Chondrocyte (in vitro differentiated cells): ENCODE data around the gene ADGRF4. TPM values are rescaled to one million over a fixed set of nuclear protein-coding genes. Genes with fewer than 3 reads are reported as not detected.

Experiments
- DNase-seq: peaks from one replicate; pipeline ENCODE4 v3.0.0; 2021; ENCODE audit warnings: mixed read lengths, low spot score
- H3K27ac Mint-ChIP-seq: one replicate; pipeline ENCODE4 v1.8.0; 2021; ENCODE audit warnings: mild to moderate bottlenecking, moderate library complexity, mixed read lengths; ENCODE audit not compliant: unreplicated experiment
- H3K27me3 Mint-ChIP-seq: 2 replicates; pipeline ENCODE4 v1.8.0; 2021; ENCODE audit warnings: low read depth, mixed read lengths
- H3K36me3 Mint-ChIP-seq: 2 replicates; pipeline ENCODE4 v1.8.0; 2021; ENCODE audit warnings: low read depth, mixed read lengths
- H3K4me1 Mint-ChIP-seq: 2 replicates; pipeline ENCODE4 v1.8.0; 2021; ENCODE audit warnings: low read depth, mild to moderate bottlenecking, mixed read lengths
- H3K4me3 Mint-ChIP-seq: one replicate; pipeline ENCODE4 v1.8.0; 2021; ENCODE audit warnings: mild to moderate bottlenecking, moderate library complexity, mixed read lengths; ENCODE audit not compliant: unreplicated experiment
- H3K9me3 Mint-ChIP-seq: 2 replicates; pipeline ENCODE4 v1.8.0; 2021; ENCODE audit warnings: low read depth, mixed read lengths
- total RNA-seq: library from RNA; stranded (reverse); gene quantifications from 3 replicates; pipeline ENCODE4 v1.2.1, GENCODE V29; 2021
- TF ChIP-seq, protein P1 (sequence below): fragments of 200-600 bp; sonication (generic); IDR thresholded peaks from 2 replicates; pipeline ENCODE4 v1.5.0; 2021; ENCODE audit warnings: antibody characterized with exemption, mild to moderate bottlenecking, moderate library complexity

ADGRF4 gene
- total RNA-seq, 1 donor from 2014 or later = not detected

DNA sequence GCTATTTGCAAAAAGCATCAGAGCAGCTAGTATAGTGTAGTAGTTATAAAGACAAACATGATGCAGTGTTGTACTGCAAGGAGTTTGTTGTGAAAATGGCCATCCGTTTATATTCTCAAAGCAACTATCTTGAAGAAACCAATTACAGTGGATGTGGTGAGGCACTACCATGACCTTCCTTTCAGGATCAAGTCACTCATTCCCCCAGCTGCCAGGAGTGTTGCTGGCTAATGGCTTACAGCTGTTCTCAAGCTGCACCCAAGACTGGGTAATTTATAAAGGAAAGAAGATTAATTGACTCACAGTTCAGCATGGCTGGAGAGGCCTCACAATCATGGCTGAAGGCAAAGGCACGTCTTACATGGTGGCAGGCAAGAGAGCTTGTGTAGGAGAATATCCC is 29.0 kb downstream of the ADGRF4 start:
- no peak overlapping the region for H3K4me3 Mint-ChIP-seq
- H3K36me3 Mint-ChIP-seq = no peaks in the 10 kb centered on the region
- no peak for DNase-seq
- H3K4me1 Mint-ChIP-seq = peaks cover 5% of the 10 kb centered on the region
- no peaks in the 10 kb centered on the region for H3K27me3 Mint-ChIP-seq
- TF ChIP-seq, protein P1, sequence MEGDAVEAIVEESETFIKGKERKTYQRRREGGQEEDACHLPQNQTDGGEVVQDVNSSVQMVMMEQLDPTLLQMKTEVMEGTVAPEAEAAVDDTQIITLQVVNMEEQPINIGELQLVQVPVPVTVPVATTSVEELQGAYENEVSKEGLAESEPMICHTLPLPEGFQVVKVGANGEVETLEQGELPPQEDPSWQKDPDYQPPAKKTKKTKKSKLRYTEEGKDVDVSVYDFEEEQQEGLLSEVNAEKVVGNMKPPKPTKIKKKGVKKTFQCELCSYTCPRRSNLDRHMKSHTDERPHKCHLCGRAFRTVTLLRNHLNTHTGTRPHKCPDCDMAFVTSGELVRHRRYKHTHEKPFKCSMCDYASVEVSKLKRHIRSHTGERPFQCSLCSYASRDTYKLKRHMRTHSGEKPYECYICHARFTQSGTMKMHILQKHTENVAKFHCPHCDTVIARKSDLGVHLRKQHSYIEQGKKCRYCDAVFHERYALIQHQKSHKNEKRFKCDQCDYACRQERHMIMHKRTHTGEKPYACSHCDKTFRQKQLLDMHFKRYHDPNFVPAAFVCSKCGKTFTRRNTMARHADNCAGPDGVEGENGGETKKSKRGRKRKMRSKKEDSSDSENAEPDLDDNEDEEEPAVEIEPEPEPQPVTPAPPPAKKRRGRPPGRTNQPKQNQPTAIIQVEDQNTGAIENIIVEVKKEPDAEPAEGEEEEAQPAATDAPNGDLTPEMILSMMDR = no peak
- H3K9me3 Mint-ChIP-seq = peaks cover 6% of the 10 kb centered on the region
- H3K27ac Mint-ChIP-seq = no peak overlapping the region

DNA sequence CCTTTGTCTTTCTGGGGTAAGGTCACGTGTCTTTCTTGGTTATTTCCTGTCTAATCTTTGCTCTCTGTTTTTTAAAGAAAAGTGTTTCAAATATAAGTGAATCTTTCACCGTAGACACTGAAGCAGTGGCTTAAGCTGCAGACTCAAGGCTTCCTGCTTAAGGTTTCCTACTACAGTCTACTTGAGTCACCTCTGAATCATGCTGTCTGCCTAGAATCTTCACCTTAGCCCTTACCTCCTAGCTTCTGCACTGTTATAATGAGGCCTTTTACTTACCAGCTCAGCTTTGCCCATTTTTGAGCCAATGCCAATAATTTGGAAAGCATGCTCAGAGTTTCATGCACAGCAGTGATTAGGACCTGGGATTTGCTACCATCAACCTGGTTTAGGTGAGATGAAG is 30.6 kb downstream of the ADGRF4 start:
- Mint-ChIP-seq H3K27me3 (no peaks in the 10 kb centered on the region), H3K36me3 (no peaks in the 10 kb centered on the region), H3K4me1 (peaks cover 5% of the 10 kb centered on the region), H3K27ac (no peak overlapping the region), H3K9me3 (peaks cover 6% of the 10 kb centered on the region), H3K4me3 (no peak overlapping the region)
- TF ChIP-seq, protein P1 = no peak
- DNase-seq = no peak

DNA sequence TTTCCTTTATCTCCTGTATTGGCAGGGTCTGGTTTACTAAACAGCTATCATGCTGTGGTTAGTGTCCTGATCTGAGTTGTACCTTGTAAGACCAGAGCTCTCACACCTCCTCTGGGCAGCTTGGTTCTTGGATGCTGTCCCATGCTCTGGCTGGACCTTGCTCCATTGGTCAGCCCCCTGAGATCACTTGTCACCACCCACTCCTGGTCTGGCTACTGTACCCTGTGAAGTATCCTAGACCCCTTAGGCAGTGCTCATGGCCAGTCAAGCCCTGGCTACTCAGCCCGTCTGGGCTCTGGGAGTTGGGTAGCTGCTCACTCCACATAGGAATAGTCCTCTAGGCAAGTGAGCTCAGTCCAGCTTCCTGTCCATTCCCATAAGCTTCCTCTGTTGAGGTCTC is 31.1 kb downstream of the ADGRF4 start:
- no peak overlapping the region for H3K4me3 Mint-ChIP-seq
- H3K9me3 Mint-ChIP-seq = peaks cover 6% of the 10 kb centered on the region
- no peaks in the 10 kb centered on the region for H3K36me3 Mint-ChIP-seq
- no peak for DNase-seq
- peaks cover 5% of the 10 kb centered on the region for H3K4me1 Mint-ChIP-seq
- no peaks in the 10 kb centered on the region for H3K27me3 Mint-ChIP-seq
- H3K27ac Mint-ChIP-seq = no peak overlapping the region
- TF ChIP-seq, protein P1 = no peak

DNA sequence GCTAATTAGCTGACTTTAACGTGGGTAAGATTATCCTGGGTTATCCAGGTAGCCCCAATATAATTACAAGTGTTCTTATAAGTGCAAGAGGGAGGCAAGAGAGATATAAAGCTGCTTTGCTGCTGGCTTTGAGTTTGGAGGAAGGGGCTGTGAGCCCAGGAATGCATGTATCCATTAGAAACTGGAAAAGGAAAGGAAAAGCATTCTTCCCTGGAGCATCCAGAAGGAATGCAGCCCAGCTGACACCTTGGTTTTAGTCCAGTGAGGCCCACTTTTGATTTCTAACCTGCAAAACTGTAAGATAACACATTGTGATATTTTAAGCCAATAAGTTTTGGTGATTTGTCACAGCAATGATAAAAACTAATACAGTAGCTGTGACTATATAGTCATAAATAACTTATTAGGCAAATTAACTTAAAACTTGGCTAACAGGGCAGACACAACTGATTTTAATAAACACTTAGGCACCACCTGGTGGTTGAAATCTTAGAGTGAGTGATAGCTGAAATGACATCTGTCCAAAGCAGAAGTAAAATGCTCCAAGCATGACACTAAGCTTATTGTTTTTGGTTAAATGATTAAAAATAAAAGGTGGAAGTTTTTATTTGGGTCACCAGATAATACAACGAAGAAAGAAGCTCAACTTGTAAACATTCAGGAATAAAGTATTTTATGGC is 35.6 kb downstream of the ADGRF4 start:
- DNase-seq = no peak
- Mint-ChIP-seq H3K36me3 (no peaks in the 10 kb centered on the region), H3K4me3 (no peak overlapping the region), H3K27ac (no peak overlapping the region), H3K4me1 (peaks cover 5% of the 10 kb centered on the region), H3K27me3 (no peaks in the 10 kb centered on the region), H3K9me3 (no peaks in the 10 kb centered on the region)
- TF ChIP-seq, protein P1 = peak; percentile 75

DNA sequence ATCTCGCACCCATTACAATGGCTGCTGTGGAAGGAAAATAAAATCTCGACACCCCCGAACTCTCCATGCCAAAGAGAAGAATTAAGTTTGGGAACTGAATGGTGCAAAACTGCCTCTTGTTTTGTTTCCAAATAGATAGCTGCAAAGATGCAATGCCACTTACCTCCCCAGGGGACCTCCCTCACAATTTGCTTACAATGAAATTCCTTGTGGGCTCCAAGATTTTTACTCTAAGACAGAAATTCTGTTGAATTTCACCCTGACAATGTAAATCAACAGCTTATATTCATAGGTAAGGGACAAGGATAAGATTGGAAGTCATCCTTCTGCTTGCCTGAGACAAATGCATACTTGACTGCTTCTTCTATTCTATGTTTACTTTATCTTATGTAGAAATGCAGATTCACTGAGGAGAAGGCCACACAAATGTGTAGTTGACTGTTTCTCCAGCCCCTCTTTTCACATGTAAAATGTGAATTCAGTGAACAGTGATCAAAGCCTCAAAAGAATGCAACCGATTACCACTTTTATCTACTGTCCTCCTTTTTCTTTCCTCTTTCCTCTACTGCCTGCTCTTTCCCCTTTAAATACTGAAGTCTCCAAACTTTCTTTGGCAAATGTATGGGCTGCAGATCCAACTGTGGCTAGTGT is 36.6 kb downstream of the ADGRF4 start:
- peaks cover 5% of the 10 kb centered on the region for H3K4me1 Mint-ChIP-seq
- TF ChIP-seq, protein P1 = no peak
- no peaks in the 10 kb centered on the region for H3K27me3 Mint-ChIP-seq
- H3K36me3 Mint-ChIP-seq = no peaks in the 10 kb centered on the region
- H3K4me3 Mint-ChIP-seq = no peak overlapping the region
- no peaks in the 10 kb centered on the region for H3K9me3 Mint-ChIP-seq
- H3K27ac Mint-ChIP-seq = no peak overlapping the region
- DNase-seq = no peak
